ENCODE measurements around the gene ARHGAP33.

The ARHGAP33 gene

GRCh38 chr19:35740423-35741202 lies 34.8 kb upstream of the ARHGAP33 start:
- DNase-seq (ENCODE audit: low spot score) = peak; percentile 99

DNA sequence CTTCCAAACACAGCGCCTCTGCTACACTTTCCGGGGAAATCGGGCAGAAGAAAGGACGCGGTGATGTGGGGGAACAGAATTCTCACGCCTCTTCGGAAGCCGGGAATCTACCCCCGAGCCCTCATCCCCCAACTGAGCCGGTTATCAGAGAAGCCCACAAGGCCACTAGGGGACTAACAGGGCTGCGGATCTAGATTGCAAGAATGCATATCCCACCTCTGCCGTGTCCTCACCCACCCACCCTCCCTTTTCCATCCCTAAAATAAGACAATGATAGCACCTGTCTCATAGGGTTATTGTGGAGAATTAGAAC lies 34.2 kb upstream of the ARHGAP33 start:
- no peak for DNase-seq (ENCODE audit: low spot score)

- DNase-seq (ENCODE audit: low spot score) = no peak
These were observed 33.1 kb upstream of the ARHGAP33 start, which contains the start of gene IGFLR1 for GRCh38 chr19:35742121-35742724. TSS of gene IGFLR1 (minus strand) at chr19:35742452. CDS start at chr19:35741180, 1,272 bp downstream.

DNA sequence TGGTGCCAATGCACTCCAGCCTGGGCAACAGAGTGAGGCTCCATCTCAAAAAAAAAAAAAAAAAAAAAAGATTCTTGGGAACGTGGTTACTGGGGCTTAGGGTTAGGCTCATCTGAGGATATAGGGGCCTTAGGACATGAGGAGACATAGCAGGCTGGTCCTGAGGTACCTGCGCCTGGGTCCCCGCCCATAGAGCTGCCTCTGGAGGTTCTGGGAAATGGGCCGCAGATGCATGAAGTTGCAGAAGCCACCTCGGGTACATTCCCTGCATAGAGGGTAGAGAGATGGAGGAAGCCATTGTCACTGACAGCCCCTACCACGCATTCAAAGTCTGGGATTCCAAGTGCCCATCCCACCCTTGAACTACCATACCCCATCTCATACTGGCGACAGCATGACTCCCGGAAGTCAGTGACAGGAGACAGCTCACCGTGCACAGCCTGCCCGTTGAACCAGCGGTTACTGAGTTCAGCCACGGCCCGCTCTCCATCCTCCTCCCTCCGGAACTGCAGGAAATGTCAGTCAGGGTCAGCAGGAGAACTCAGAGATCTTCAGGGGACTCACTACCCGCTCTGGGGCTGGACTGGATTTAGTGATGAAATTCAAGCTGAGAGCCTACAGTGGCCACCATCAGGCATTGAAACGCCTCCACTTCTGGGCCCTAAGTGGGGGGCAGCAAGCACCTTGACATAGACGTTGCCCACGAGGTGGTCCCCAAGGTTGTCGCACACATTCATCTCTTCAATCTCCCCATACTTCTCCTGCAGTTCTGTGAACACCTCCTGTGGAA lies 31.5 kb upstream of the ARHGAP33 start:
- DNase-seq (ENCODE audit: low spot score) = no peak

- DNase-seq (ENCODE audit: low spot score) = peak; percentile 93
These were observed 30.7 kb upstream of the ARHGAP33 start for GRCh38 chr19:35744430-35745327.

DNA sequence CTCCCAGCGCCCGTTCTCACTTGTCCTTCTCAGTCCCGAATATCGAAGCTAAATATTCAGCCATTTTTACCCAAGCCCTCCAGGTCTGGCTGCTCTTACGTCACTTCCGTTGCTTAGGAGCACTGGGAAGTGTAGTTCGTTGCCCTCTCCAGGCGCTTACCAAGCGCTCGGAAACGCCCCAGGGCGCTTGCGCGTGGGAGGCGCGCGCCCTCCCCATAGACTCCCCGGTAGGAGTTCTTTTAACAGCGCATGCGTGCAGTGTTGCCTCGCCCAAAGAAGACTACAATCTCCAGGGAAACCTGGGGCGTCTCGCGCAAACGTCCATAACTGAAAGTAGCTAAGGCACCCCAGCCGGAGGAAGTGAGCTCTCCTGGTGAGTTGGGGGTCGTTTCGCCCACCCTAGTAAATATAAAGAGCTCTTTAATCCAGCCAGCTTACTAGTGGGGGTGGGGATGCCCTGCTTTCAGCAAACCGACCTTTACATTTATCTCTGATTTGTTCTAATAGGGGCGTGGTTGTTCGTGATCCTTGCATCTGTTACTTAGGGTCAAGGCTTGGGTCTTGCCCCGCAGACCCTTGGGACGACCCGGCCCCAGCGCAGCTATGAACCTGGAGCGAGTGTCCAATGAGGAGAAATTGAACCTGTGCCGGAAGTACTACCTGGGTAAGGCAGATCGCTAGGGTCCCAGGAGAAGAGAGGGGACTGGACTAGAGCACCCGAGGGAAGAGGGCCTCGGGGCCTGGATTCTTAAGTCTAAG lies 29.9 kb upstream of the ARHGAP33 start, which contains the start of the genes PSENEN and U2AF1L4:
Gene PSENEN (plus strand): TSS at position 324 of the 759 bp plus-strand sequence. CDS start 280 bp downstream, at position 604.
Gene U2AF1L4 (minus strand): TSS at position 91 of the 759 bp plus-strand sequence. CDS start 27 bp downstream, at position 64.
- peak; percentile 99 for DNase-seq (ENCODE audit: low spot score)

GRCh38 chr19:35746087-35746462 lies 29.3 kb upstream of the ARHGAP33 start:
- no peak for DNase-seq (ENCODE audit: low spot score)

DNA sequence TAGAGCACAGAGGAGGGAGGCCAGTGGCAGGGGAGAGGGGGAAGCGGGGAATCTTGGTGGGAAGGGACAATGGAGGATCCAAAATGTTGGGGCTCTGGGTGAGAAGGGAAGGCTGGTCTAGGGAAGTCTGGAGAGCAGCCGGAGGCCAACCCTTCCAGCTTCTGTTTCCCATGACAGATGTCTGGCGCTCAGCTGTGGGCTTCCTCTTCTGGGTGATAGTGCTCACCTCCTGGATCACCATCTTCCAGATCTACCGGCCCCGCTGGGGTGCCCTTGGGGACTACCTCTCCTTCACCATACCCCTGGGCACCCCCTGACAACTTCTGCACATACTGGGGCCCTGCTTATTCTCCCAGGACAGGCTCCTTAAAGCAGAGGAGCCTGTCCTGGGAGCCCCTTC lies 28.8 kb upstream of the ARHGAP33 start:
- DNase-seq (ENCODE audit: low spot score) = no peak

DNA sequence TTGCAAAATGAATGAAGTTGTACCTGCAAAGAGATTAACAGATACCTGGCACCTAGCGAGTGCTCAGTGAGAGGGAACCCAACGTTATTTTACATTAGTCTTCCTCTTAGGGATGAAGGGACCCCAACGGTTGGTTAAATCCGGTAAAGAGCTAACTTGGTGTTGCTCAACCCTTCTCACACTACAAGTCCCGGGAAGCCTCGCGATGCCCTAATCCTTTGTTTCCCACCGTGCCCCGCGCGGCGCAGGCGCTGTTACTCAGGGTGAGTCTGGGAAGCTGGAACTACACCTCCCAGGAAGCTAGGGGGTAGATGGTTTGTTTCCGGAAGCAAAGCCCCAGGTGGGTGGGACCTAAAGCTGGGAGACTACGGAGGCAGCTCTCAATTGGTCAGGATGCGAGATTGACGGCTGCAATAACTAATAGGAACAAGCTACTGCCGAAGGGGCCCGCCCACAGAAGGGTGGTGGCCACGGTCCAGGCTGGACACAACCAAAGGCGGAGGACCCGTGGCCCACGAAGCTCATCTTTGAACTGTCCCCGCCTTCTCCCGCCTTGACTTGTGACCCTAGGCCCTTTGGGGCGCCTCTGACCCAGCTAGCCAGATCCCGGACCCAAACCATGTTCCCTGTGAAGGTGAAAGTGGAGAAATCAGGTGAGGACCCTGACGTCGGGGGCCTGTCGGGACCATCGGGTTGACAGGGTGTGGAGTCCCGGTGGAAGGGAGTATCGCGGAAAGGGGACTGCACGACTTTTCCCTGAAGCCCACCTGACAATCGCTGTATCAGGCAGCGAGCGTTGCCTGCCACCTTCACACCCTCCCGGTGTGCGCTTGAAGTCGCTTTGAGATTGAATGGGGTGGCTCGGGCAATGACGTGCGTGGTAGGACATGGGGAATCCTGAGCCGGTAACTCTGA lies 27.0 kb upstream of the ARHGAP33 start, which contains the start of gene LIN37:
Gene LIN37 (plus strand): TSS at position 471 of the 915 bp plus-strand sequence. CDS start 149 bp downstream, at position 620.
- peak; percentile 96 for DNase-seq (ENCODE audit: low spot score)

DNA sequence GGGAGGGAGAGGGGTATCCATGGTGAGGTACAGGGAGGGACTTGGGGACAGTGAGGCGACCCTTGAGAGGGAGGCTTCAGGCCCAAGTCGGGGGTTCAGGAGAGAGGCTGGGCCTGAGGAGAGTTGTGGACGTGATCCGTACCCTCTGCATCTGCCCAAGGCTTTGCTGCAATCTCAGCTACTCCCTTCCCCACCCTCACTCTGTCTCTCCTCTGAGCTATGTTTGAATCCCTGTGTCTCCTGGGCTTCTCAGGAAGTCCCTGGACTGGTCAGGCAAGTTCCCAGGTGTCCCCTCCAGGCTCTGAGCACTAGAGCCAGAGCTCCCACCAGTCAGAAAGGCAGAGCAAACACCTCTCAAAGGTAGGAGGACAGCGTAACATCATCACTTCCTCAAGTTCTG lies 25.2 kb upstream of the ARHGAP33 start:
- DNase-seq (ENCODE audit: low spot score) = no peak

- DNase-seq (ENCODE audit: low spot score) = no peak
These were observed 23.3 kb upstream of the ARHGAP33 start for GRCh38 chr19:35751839-35752745.

GRCh38 chr19:35752746-35753350 lies 22.5 kb upstream of the ARHGAP33 start:
- no peak for DNase-seq (ENCODE audit: low spot score)

DNA sequence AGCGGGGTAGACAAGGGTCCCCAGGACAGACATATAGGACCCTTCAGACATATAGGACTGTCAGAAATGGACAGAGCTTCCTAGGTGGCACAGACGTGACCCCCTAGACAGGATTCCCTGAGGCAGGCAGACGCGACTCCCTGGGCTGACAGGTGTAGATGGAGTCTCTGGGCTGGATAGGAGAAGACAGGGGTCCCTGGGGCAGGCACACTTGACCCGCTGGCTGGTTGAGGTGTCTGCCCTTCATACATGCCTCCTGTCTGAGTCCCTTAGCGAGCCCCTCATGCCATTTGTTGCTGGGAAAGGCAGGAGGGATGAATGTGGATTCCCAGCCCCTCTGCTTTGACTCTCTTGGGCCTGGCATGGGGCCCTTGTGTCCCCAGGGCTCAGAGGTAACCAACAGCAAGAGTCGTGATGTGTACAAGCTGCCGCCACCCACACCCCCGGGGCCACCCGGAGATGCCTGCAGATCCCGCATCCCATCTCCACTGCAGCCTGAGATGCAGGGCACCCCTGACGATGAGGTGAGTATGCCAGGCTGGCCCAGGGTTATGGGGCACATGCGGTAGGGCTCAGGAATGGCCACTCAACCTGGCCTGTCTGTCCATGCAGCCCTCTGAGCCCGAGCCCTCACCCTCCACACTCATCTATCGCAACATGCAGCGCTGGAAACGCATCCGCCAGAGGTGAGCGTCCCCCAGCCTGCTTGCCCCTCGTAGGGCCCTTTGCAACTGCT lies 21.6 kb upstream of the ARHGAP33 start:
- no peak for DNase-seq (ENCODE audit: low spot score)

DNA sequence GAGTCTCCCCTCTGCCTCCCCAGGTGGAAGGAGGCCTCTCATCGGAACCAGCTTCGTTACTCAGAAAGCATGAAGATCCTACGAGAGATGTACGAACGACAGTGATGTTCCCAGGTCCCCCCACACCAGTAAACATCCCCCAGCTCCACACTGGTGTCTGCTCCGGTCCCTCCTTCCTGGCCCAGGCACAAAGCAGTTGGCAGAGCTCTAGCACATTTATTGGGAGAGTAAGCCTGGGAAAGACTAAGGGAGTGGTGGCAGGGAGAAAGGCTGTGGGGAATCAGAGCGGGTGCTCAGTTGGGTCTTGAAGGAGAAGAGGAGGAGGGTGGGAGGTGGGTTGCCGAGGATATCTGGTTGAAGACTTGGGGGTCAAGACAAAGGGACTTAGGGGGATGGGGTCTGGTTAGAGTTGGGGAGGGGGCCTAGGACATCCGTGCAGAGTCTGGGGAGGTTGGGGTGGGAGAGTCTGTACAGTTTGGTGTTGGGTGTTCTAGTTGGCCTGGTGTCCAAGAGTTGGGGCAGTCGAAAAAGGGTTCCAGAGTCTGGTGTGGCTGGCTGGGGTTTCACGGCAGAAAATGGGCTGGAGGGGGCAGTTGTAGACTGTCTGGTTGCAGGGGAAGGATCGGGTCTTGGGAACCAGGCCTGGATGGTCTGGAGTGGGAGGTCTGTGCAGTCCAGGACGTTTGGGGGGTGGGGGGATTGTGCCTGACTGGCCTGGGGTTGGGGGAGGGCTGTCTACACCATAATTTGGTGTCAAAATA lies 20.8 kb upstream of the ARHGAP33 start:
- no peak for DNase-seq (ENCODE audit: low spot score)

GRCh38 chr19:35755131-35755549 lies 20.2 kb upstream of the ARHGAP33 start:
- DNase-seq (ENCODE audit: low spot score) = no peak

DNA sequence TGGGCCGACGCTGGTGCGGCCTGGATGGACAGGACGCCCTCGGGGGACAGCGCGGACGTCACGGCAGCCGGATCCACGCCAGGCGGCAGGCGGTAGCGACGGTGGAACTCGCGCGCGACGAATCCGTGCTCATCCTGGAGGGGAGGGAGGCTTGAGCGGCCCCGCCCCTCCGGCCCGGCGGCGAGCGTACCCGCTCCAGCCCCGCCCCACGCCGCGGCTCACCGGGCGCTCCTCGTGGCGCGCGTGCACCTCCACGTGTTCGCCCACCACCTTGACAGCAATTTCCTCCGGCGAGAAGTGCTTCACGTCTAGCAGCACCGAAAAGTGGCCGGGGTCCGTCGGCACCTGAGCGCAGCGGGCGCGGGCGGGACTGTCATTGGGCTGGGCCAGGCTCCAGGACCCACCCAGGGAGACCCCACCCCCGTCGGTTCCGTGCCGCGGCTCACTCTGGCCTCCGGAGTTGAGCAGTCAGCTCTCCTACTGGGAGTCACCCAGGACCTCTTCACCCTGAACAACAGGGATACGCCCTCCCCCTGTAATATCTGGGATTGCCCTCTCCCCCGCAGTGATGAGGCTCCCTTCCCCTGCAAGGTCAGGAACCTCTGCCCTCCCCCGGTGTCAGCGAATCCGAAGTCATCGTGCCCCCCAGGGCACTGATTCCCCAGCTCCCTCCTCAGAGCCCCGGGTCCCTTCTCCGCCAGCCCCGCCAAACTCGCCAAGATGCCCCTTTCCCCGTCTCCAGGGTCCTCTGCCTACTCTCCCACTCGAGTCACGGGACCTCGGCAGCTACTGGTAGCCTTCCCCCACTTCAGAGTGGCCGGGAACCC lies 19.6 kb upstream of the ARHGAP33 start:
- no peak for DNase-seq (ENCODE audit: low spot score)

Data from COLO829 (cell line).